IMR-90 (cell line): ENCODE measurements around the gene DPH6.

ENCODE experiments used
- BHLHE40 ChIP-seq: fragments of 150-350 bp; IDR thresholded peaks from 2 replicates; pipeline ENCODE4 v1.6.1; 2016; ENCODE audit warnings: mild to moderate bottlenecking, low read depth, low read length
- CEBPB ChIP-seq: IDR thresholded peaks from 2 replicates; pipeline ENCODE4 v1.6.1; 2012; ENCODE audit warnings: low read depth, low read length, improper control_type of control experiment
- POLR2A ChIP-seq: IDR thresholded peaks from 2 replicates; pipeline ENCODE4 v1.6.1; 2012; ENCODE audit warnings: mild to moderate bottlenecking, low read depth, low read length
- RAD21 ChIP-seq: IDR thresholded peaks from 2 replicates; pipeline ENCODE4 v1.6.1; 2012; ENCODE audit warnings: low read length, improper control_type of control experiment
- RFX5 ChIP-seq: IDR thresholded peaks from 2 replicates; pipeline ENCODE4 v1.8.0; 2012; ENCODE audit warnings: low read depth, mild to moderate bottlenecking, low read length, moderate library complexity
- SMC3 ChIP-seq: fragments of 150-350 bp; IDR thresholded peaks from 2 replicates; pipeline ENCODE4 v1.6.1; 2016; ENCODE audit warnings: low read depth, mild to moderate bottlenecking, antibody characterized with exemption, low read length, moderate library complexity
- TF ChIP-seq, protein P1 (sequence below): conservative IDR thresholded peaks from 2 replicates; pipeline ENCODE4 v1.5.1; 2012; ENCODE audit warnings: mild to moderate bottlenecking, low read depth, low read length, improper control_type of control experiment

DNA sequence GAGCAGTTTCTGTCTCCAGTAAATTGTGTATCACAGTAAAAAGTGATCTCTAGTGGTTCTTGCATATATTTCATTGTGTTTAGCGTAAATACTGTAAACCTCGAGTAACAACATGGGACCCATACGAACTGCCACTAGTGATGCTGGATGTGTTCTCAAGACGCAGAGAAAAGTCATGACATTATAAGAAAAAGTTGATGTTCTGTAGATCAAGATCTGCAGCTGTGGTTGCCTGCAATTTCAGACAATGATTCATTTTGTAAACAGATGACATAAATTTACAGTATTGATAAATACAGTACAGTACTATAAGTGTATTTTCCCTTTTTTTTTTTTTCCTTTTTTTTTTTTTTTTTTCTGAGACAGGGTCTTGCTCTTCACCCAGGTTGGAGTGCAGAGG lies 100.1 kb downstream of the DPH6 start:
- TF ChIP-seq RFX5 (no peak), RAD21 (no peak), CEBPB (no peak), SMC3 (no peak), BHLHE40 (no peak), POLR2A (no peak)
- TF ChIP-seq, protein P1, sequence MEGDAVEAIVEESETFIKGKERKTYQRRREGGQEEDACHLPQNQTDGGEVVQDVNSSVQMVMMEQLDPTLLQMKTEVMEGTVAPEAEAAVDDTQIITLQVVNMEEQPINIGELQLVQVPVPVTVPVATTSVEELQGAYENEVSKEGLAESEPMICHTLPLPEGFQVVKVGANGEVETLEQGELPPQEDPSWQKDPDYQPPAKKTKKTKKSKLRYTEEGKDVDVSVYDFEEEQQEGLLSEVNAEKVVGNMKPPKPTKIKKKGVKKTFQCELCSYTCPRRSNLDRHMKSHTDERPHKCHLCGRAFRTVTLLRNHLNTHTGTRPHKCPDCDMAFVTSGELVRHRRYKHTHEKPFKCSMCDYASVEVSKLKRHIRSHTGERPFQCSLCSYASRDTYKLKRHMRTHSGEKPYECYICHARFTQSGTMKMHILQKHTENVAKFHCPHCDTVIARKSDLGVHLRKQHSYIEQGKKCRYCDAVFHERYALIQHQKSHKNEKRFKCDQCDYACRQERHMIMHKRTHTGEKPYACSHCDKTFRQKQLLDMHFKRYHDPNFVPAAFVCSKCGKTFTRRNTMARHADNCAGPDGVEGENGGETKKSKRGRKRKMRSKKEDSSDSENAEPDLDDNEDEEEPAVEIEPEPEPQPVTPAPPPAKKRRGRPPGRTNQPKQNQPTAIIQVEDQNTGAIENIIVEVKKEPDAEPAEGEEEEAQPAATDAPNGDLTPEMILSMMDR: no peak
